ENCODE data around the gene CD9.

CD9 gene

GRCh38 chr12:6221146-6221545, 20.9 kb downstream of the CD9 start:
- H3K4me3 ChIP-seq (ENCODE audit: low read depth, low read length), result no peak overlapping the region
- TF ChIP-seq CTCF (IDR thresholded peaks at IDR 0.05; ENCODE audit: low read depth, low read length), result no peak

- H3K4me3 ChIP-seq (ENCODE audit: low read depth, low read length), result no peak overlapping the region
- no peak for TF ChIP-seq CTCF (IDR thresholded peaks at IDR 0.05; ENCODE audit: low read depth, low read length)
These were observed 22.0 kb downstream of the CD9 start for GRCh38 chr12:6222078-6222654.

- no peak for TF ChIP-seq CTCF (IDR thresholded peaks at IDR 0.05; ENCODE audit: low read depth, low read length)
These were observed 23.3 kb downstream of the CD9 start for GRCh38 chr12:6223545-6223944.

GRCh38 chr12:6224550-6224949, 24.4 kb downstream of the CD9 start:
- TF ChIP-seq CTCF (IDR thresholded peaks at IDR 0.05; ENCODE audit: low read depth, low read length), result no peak
- no peak overlapping the region for H3K4me3 ChIP-seq (ENCODE audit: low read depth, low read length)

More at GRCh38 chr12:6223545-6223944, 23.3 kb downstream of the CD9 start:
- H3K4me3 ChIP-seq (ENCODE audit: low read depth, low read length), result no peak overlapping the region

- H3K4me3 ChIP-seq (ENCODE audit: low read depth, low read length), result no peak overlapping the region
- TF ChIP-seq CTCF (IDR thresholded peaks at IDR 0.05; ENCODE audit: low read depth, low read length), result no peak
These were observed 25.4 kb downstream of the CD9 start for GRCh38 chr12:6225630-6226001.

- TF ChIP-seq CTCF (IDR thresholded peaks at IDR 0.05; ENCODE audit: low read depth, low read length), result no peak
- H3K4me3 ChIP-seq (ENCODE audit: low read depth, low read length), result no peak overlapping the region
These were observed 25.9 kb downstream of the CD9 start for GRCh38 chr12:6226002-6226678.

GRCh38 chr12:6226679-6227051, 26.5 kb downstream of the CD9 start:
- TF ChIP-seq CTCF (IDR thresholded peaks at IDR 0.05; ENCODE audit: low read depth, low read length), result no peak
- no peak overlapping the region for H3K4me3 ChIP-seq (ENCODE audit: low read depth, low read length)

Measured in WI38 (cell line).